Measurements from ENCODE around the gene CLDN24.

The CLDN24 gene

GRCh38 chr4:183358215-183358755 lies 36.1 kb upstream of the CLDN24 start:
- Histone ChIP-seq H3K27me3 (ENCODE audit: control insufficient read depth in 1 of 2, insufficient read depth in 1 of 2, low read length in 2 of 2) (peaks cover 0 to 17% of the 10 kb centered on the region in 2 experiments), H3K36me3 (ENCODE audit: control insufficient read depth in 1 of 2, insufficient read depth in 2 of 2, low read depth in 1 of 2, low read length in 2 of 2) (no peaks in the 10 kb centered on the region), H3K23ac (ENCODE audit: low read length in 2 of 2) (no peak overlapping the region), H2BK15ac (ENCODE audit: low read depth, poor library complexity, severe bottlenecking) (no peak overlapping the region), H3K79me1 (replicated peaks; ENCODE audit: low read length, poor library complexity, severe bottlenecking) (no peaks in the 10 kb centered on the region), H3K27ac (ENCODE audit: low read length, poor library complexity, severe bottlenecking) (no peak overlapping the region), H3K9ac (ENCODE audit: low read length) (no peak overlapping the region), H3K4me1 (ENCODE audit: control insufficient read depth, insufficient read depth, low read depth, low read length) (no peaks in the 10 kb centered on the region), H3K4ac (ENCODE audit: low read depth in 1 of 2, low read length in 2 of 2) (no peak overlapping the region), H3K4me3 (ENCODE audit: insufficient read depth in 1 of 2, low read depth in 1 of 2, low read length in 2 of 2) (no peak overlapping the region), H2BK12ac (ENCODE audit: low read length in 2 of 2) (peak overlapping the region in 1 of 2 experiments; percentile 6), H3K9me3 (ENCODE audit: control insufficient read depth, low read length) (no peaks in the 10 kb centered on the region), H2BK120ac (ENCODE audit: low read depth, low read length) (no peak overlapping the region), H4K8ac (ENCODE audit: low read length) (no peak overlapping the region), H2AK5ac (ENCODE audit: low read length, severe bottlenecking) (no peak overlapping the region), H2BK5ac (ENCODE audit: low read depth, low read length, poor library complexity, severe bottlenecking) (no peak overlapping the region), H4K91ac (ENCODE audit: low read length) (no peak overlapping the region), H3K18ac (ENCODE audit: low read depth in 1 of 2, low read length in 2 of 2) (no peak overlapping the region), H2AFZ (ENCODE audit: low read depth, low read length) (no peak overlapping the region), H3K14ac (ENCODE audit: low read length in 2 of 2) (no peak overlapping the region), H3K4me2 (ENCODE audit: low read length, poor library complexity, severe bottlenecking) (no peak overlapping the region)
- DNase-seq, result no peak
- 95% methylated on average over 13 of the region's 13 CpGs for WGBS

GRCh38 chr4:183356931-183357675 lies 34.9 kb upstream of the CLDN24 start:
- Histone ChIP-seq H2AK5ac (ENCODE audit: low read length, severe bottlenecking) (no peak overlapping the region), H3K4me1 (ENCODE audit: control insufficient read depth, insufficient read depth, low read depth, low read length) (no peaks in the 10 kb centered on the region), H2AFZ (ENCODE audit: low read depth, low read length) (no peak overlapping the region), H2BK15ac (ENCODE audit: low read depth, poor library complexity, severe bottlenecking) (no peak overlapping the region), H3K4ac (ENCODE audit: low read depth in 1 of 2, low read length in 2 of 2) (no peak overlapping the region), H3K23ac (ENCODE audit: low read length in 2 of 2) (peak overlapping the region in 1 of 2 experiments; percentile 54), H4K8ac (ENCODE audit: low read length) (no peak overlapping the region), H3K18ac (ENCODE audit: low read depth in 1 of 2, low read length in 2 of 2) (no peak overlapping the region), H3K14ac (ENCODE audit: low read length in 2 of 2) (no peak overlapping the region), H3K27ac (ENCODE audit: low read length, poor library complexity, severe bottlenecking) (no peak overlapping the region), H4K91ac (ENCODE audit: low read length) (peak overlapping the region; percentile 11), H2BK12ac (ENCODE audit: low read length in 2 of 2) (no peak overlapping the region), H3K79me1 (replicated peaks; ENCODE audit: low read length, poor library complexity, severe bottlenecking) (no peaks in the 10 kb centered on the region), H3K27me3 (ENCODE audit: control insufficient read depth in 1 of 2, insufficient read depth in 1 of 2, low read length in 2 of 2) (peaks cover 0 to 20% of the 10 kb centered on the region in 2 experiments), H3K4me3 (ENCODE audit: insufficient read depth in 1 of 2, low read depth in 1 of 2, low read length in 2 of 2) (no peak overlapping the region), H2BK120ac (ENCODE audit: low read depth, low read length) (no peak overlapping the region), H2BK5ac (ENCODE audit: low read depth, low read length, poor library complexity, severe bottlenecking) (no peak overlapping the region), H3K9me3 (ENCODE audit: control insufficient read depth, low read length) (no peaks in the 10 kb centered on the region), H3K9ac (ENCODE audit: low read length) (no peak overlapping the region), H3K4me2 (ENCODE audit: low read length, poor library complexity, severe bottlenecking) (no peak overlapping the region), H3K36me3 (ENCODE audit: control insufficient read depth in 1 of 2, insufficient read depth in 2 of 2, low read depth in 1 of 2, low read length in 2 of 2) (no peaks in the 10 kb centered on the region)
- no peak for DNase-seq
- 91% methylated on average over 20 of the region's 20 CpGs for WGBS

- Histone ChIP-seq H2AFZ (ENCODE audit: low read depth, low read length) (no peak overlapping the region), H3K14ac (ENCODE audit: low read length in 2 of 2) (peak overlapping the region in 1 of 2 experiments; percentile 0), H3K4me1 (ENCODE audit: control insufficient read depth, insufficient read depth, low read depth, low read length) (no peaks in the 10 kb centered on the region), H3K9me3 (ENCODE audit: control insufficient read depth, low read length) (no peaks in the 10 kb centered on the region), H3K27ac (ENCODE audit: low read length, poor library complexity, severe bottlenecking) (no peak overlapping the region), H3K23ac (ENCODE audit: low read length in 2 of 2) (no peak overlapping the region), H3K27me3 (ENCODE audit: control insufficient read depth in 1 of 2, insufficient read depth in 1 of 2, low read length in 2 of 2) (peaks cover 0 to 24% of the 10 kb centered on the region in 2 experiments), H3K36me3 (ENCODE audit: control insufficient read depth in 1 of 2, insufficient read depth in 2 of 2, low read depth in 1 of 2, low read length in 2 of 2) (no peaks in the 10 kb centered on the region), H2BK15ac (ENCODE audit: low read depth, poor library complexity, severe bottlenecking) (no peak overlapping the region), H3K4ac (ENCODE audit: low read depth in 1 of 2, low read length in 2 of 2) (no peak overlapping the region), H3K79me1 (replicated peaks; ENCODE audit: low read length, poor library complexity, severe bottlenecking) (no peaks in the 10 kb centered on the region), H2BK12ac (ENCODE audit: low read length in 2 of 2) (no peak overlapping the region), H3K18ac (ENCODE audit: low read depth in 1 of 2, low read length in 2 of 2) (peak overlapping the region in 1 of 2 experiments; percentile 1), H3K4me2 (ENCODE audit: low read length, poor library complexity, severe bottlenecking) (no peak overlapping the region), H2AK5ac (ENCODE audit: low read length, severe bottlenecking) (no peak overlapping the region), H3K4me3 (ENCODE audit: insufficient read depth in 1 of 2, low read depth in 1 of 2, low read length in 2 of 2) (no peak overlapping the region), H2BK5ac (ENCODE audit: low read depth, low read length, poor library complexity, severe bottlenecking) (no peak overlapping the region), H2BK120ac (ENCODE audit: low read depth, low read length) (no peak overlapping the region), H4K8ac (ENCODE audit: low read length) (peak overlapping the region; percentile 57), H3K9ac (ENCODE audit: low read length) (no peak overlapping the region), H4K91ac (ENCODE audit: low read length) (no peak overlapping the region)
- no peak for DNase-seq
- WGBS, result 90% methylated on average over 20 of the region's 20 CpGs
Measured at GRCh38 chr4:183356173-183356830, 34.1 kb upstream of the CLDN24 start.

GRCh38 chr4:183355405-183355804 lies 33.2 kb upstream of the CLDN24 start:
- no peak overlapping the region for H3K14ac ChIP-seq (ENCODE audit: low read length in 2 of 2)
- no peak overlapping the region for H3K9ac ChIP-seq (ENCODE audit: low read length)
- H3K18ac ChIP-seq (ENCODE audit: low read depth in 1 of 2, low read length in 2 of 2), result no peak overlapping the region
- no peak overlapping the region for H4K8ac ChIP-seq (ENCODE audit: low read length)
- peak; percentile 72 for DNase-seq
- no peak overlapping the region for H2AK5ac ChIP-seq (ENCODE audit: low read length, severe bottlenecking)
- H2BK12ac ChIP-seq (ENCODE audit: low read length in 2 of 2), result no peak overlapping the region
- 52% methylated on average over 4 of the region's 4 CpGs for WGBS
- peaks cover 0 to 28% of the 10 kb centered on the region in 2 experiments for H3K27me3 ChIP-seq (ENCODE audit: control insufficient read depth in 1 of 2, insufficient read depth in 1 of 2, low read length in 2 of 2)
- no peak overlapping the region for H2BK15ac ChIP-seq (ENCODE audit: low read depth, poor library complexity, severe bottlenecking)
- H3K9me3 ChIP-seq (ENCODE audit: control insufficient read depth, low read length), result no peaks in the 10 kb centered on the region
- no peak overlapping the region for H3K23ac ChIP-seq (ENCODE audit: low read length in 2 of 2)
- H3K27ac ChIP-seq (ENCODE audit: low read length, poor library complexity, severe bottlenecking), result no peak overlapping the region
- no peak overlapping the region for H4K91ac ChIP-seq (ENCODE audit: low read length)
- no peak overlapping the region for H3K4me2 ChIP-seq (ENCODE audit: low read length, poor library complexity, severe bottlenecking)
- no peaks in the 10 kb centered on the region for H3K4me1 ChIP-seq (ENCODE audit: control insufficient read depth, insufficient read depth, low read depth, low read length)
- no peak overlapping the region for H3K4me3 ChIP-seq (ENCODE audit: insufficient read depth in 1 of 2, low read depth in 1 of 2, low read length in 2 of 2)
- no peak overlapping the region for H2AFZ ChIP-seq (ENCODE audit: low read depth, low read length)
- no peak overlapping the region for H2BK120ac ChIP-seq (ENCODE audit: low read depth, low read length)
- no peak overlapping the region for H3K4ac ChIP-seq (ENCODE audit: low read depth in 1 of 2, low read length in 2 of 2)
- H3K79me1 ChIP-seq (replicated peaks; ENCODE audit: low read length, poor library complexity, severe bottlenecking), result no peaks in the 10 kb centered on the region
- no peaks in the 10 kb centered on the region for H3K36me3 ChIP-seq (ENCODE audit: control insufficient read depth in 1 of 2, insufficient read depth in 2 of 2, low read depth in 1 of 2, low read length in 2 of 2)
- H2BK5ac ChIP-seq (ENCODE audit: low read depth, low read length, poor library complexity, severe bottlenecking), result no peak overlapping the region
